Stimulated activated naive CD8-positive, alpha-beta T cell treated with anti-CD3 and anti-CD28 coated beads, Interleukin-15, Interleukin-2, amounts not matched to agents 100 ng/mL and 50 ng/mL, for 24 hours (primary cell): ENCODE results near the gene COL26A1.

Source experiments
- H3K27ac Mint-ChIP-seq: one replicate; pipeline ENCODE4 v1.8.0; 2021; ENCODE audit warnings: mild to moderate bottlenecking, mixed read lengths
- H3K27me3 Mint-ChIP-seq: one replicate; pipeline ENCODE4 v1.8.0; 2021; ENCODE audit warnings: mixed read lengths
- H3K36me3 Mint-ChIP-seq: one replicate; pipeline ENCODE4 v1.8.0; 2021; ENCODE audit warnings: low read depth, mixed read lengths
- H3K4me1 Mint-ChIP-seq: one replicate; pipeline ENCODE4 v1.8.0; 2021; ENCODE audit warnings: low read depth, mixed read lengths
- H3K4me3 Mint-ChIP-seq: one replicate; pipeline ENCODE4 v1.8.0; 2021; ENCODE audit warnings: mild to moderate bottlenecking, mixed read lengths
- H3K9me3 Mint-ChIP-seq: one replicate; pipeline ENCODE4 v1.8.0; 2021; ENCODE audit warnings: mixed read lengths

COL26A1 gene

GRCh38 chr7:101532400-101533102, 169.9 kb downstream of the COL26A1 start:
- Mint-ChIP-seq H3K27ac (no peak overlapping the region), H3K36me3 (no peaks in the 10 kb centered on the region), H3K9me3 (no peaks in the 10 kb centered on the region), H3K4me3 (no peak overlapping the region), H3K4me1 (no peaks in the 10 kb centered on the region), H3K27me3 (peaks cover 7% of the 10 kb centered on the region)

- Mint-ChIP-seq H3K9me3 (no peaks in the 10 kb centered on the region), H3K27me3 (peaks cover 7% of the 10 kb centered on the region), H3K4me1 (no peaks in the 10 kb centered on the region), H3K27ac (no peak overlapping the region), H3K4me3 (no peak overlapping the region), H3K36me3 (no peaks in the 10 kb centered on the region)
These were observed 170.4 kb downstream of the COL26A1 start for GRCh38 chr7:101533103-101533465.

GRCh38 chr7:101534015-101534803, 171.5 kb downstream of the COL26A1 start:
- H3K27ac Mint-ChIP-seq, result no peak overlapping the region

GRCh38 chr7:101534873-101535272, 172.2 kb downstream of the COL26A1 start:
- H3K36me3 Mint-ChIP-seq, result no peaks in the 10 kb centered on the region
- H3K4me3 Mint-ChIP-seq, result no peak overlapping the region
- H3K9me3 Mint-ChIP-seq, result no peaks in the 10 kb centered on the region

More at GRCh38 chr7:101534015-101534803, 171.5 kb downstream of the COL26A1 start:
- Mint-ChIP-seq H3K4me1 (no peaks in the 10 kb centered on the region), H3K27me3 (peaks cover 7% of the 10 kb centered on the region), H3K4me3 (no peak overlapping the region), H3K9me3 (no peaks in the 10 kb centered on the region), H3K36me3 (no peaks in the 10 kb centered on the region)

GRCh38 chr7:101535351-101535751, 172.7 kb downstream of the COL26A1 start:
- Mint-ChIP-seq H3K4me1 (no peaks in the 10 kb centered on the region), H3K4me3 (no peak overlapping the region), H3K27me3 (peaks cover 3% of the 10 kb centered on the region), H3K9me3 (no peaks in the 10 kb centered on the region), H3K27ac (no peak overlapping the region), H3K36me3 (no peaks in the 10 kb centered on the region)

More at GRCh38 chr7:101534873-101535272, 172.2 kb downstream of the COL26A1 start:
- Mint-ChIP-seq H3K4me1 (no peaks in the 10 kb centered on the region), H3K27ac (no peak overlapping the region), H3K27me3 (peaks cover 3% of the 10 kb centered on the region)

GRCh38 chr7:101536232-101536631, 173.6 kb downstream of the COL26A1 start:
- peaks cover 3% of the 10 kb centered on the region for H3K27me3 Mint-ChIP-seq
- no peak overlapping the region for H3K4me3 Mint-ChIP-seq
- H3K36me3 Mint-ChIP-seq, result no peaks in the 10 kb centered on the region
- H3K9me3 Mint-ChIP-seq, result no peaks in the 10 kb centered on the region
- no peak overlapping the region for H3K27ac Mint-ChIP-seq
- H3K4me1 Mint-ChIP-seq, result no peaks in the 10 kb centered on the region

- peaks cover 3% of the 10 kb centered on the region for H3K27me3 Mint-ChIP-seq
- H3K4me1 Mint-ChIP-seq, result no peaks in the 10 kb centered on the region
- H3K4me3 Mint-ChIP-seq, result no peak overlapping the region
- no peak overlapping the region for H3K27ac Mint-ChIP-seq
- H3K9me3 Mint-ChIP-seq, result no peaks in the 10 kb centered on the region
- no peaks in the 10 kb centered on the region for H3K36me3 Mint-ChIP-seq
These were observed 174.0 kb downstream of the COL26A1 start for GRCh38 chr7:101536668-101537067.

DNA sequence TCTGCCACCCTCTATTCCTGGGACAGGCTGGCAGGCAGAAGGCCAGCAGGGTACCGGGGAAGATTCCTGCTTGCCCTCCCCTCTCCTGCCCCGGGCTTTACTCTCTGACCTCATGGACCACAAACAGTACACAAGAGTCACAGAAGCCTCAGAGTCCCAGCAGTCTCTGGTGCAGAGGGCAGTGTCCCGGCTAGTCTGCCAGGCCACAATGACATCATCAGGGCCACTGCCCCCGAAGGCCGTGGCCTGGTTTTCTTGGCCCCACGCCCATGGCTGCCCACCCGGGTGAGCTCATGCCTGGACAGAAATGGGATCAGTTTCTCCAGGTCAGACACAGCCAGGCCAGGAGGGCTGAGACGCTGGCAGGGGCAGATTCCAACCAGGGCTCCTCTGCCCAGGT, 174.5 kb downstream of the COL26A1 start:
- Mint-ChIP-seq H3K27ac (no peak overlapping the region), H3K27me3 (peaks cover 3% of the 10 kb centered on the region), H3K4me3 (no peak overlapping the region), H3K4me1 (no peaks in the 10 kb centered on the region), H3K36me3 (no peaks in the 10 kb centered on the region), H3K9me3 (no peaks in the 10 kb centered on the region)

DNA sequence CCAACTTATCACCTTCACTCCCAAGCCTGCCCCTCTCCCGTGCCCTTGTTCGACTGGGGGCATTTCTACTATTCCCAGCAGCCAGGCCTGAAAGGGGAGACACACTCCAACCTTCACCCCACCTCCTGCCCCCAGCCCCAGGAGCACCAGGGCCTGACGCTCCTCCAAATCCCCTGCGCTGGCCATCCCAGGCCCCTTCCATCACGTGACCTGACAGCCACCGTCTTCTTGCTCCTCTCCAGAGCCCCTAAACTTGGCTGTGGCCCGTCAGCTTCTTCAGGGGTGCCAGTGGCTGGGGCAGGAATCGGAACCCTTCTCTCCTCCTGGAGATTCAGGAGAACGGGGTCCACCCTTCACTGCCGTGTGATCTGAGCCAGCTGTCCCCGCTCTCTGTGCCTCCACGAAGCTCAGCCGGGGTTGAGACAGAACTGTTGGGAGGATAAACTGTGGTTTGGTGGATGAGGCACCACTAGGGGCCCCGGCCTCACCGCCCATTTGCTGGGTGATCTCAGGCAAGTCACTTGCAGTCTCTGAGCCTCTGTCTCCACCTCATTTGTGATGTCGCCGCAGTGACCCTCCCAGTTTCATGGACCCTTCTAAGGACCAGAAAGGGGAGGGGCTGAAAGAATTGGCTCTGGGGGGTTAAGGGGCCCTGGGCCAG, 175.4 kb downstream of the COL26A1 start:
- Mint-ChIP-seq H3K9me3 (no peaks in the 10 kb centered on the region), H3K27ac (no peak overlapping the region), H3K36me3 (no peaks in the 10 kb centered on the region), H3K4me1 (no peaks in the 10 kb centered on the region), H3K27me3 (no peaks in the 10 kb centered on the region), H3K4me3 (no peak overlapping the region)

- Mint-ChIP-seq H3K9me3 (no peaks in the 10 kb centered on the region), H3K4me3 (no peak overlapping the region), H3K36me3 (no peaks in the 10 kb centered on the region), H3K4me1 (no peaks in the 10 kb centered on the region), H3K27ac (no peak overlapping the region), H3K27me3 (no peaks in the 10 kb centered on the region)
These were observed 176.2 kb downstream of the COL26A1 start for GRCh38 chr7:101538596-101539459.

DNA sequence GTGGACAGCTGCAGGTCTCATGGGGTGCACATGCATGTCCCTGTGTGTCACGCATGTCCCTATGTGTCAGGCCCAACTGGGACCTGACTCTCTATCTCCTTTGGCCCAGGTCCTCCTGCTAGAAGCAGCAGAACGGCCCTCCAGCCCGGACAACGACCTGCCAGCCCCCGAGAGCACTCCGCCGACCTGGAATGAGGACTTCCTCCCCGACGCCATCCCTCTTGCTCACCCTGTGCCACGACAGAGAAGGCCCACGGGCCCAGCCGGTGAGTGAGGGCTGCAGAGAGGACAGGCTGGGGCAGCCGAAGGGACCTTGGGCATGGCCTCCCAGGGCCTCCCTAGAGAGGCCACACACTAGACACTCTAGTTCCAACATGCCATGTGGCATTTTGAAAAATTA, 177.1 kb downstream of the COL26A1 start:
- Mint-ChIP-seq H3K36me3 (no peaks in the 10 kb centered on the region), H3K4me3 (no peak overlapping the region), H3K27ac (no peak overlapping the region), H3K9me3 (no peaks in the 10 kb centered on the region), H3K27me3 (no peaks in the 10 kb centered on the region), H3K4me1 (no peaks in the 10 kb centered on the region)

GRCh38 chr7:101542527-101543241, 180.0 kb downstream of the COL26A1 start:
- no peaks in the 10 kb centered on the region for H3K27me3 Mint-ChIP-seq
- no peaks in the 10 kb centered on the region for H3K9me3 Mint-ChIP-seq
- H3K36me3 Mint-ChIP-seq, result no peaks in the 10 kb centered on the region
- H3K27ac Mint-ChIP-seq, result no peak overlapping the region
- H3K4me1 Mint-ChIP-seq, result no peaks in the 10 kb centered on the region
- no peak overlapping the region for H3K4me3 Mint-ChIP-seq

DNA sequence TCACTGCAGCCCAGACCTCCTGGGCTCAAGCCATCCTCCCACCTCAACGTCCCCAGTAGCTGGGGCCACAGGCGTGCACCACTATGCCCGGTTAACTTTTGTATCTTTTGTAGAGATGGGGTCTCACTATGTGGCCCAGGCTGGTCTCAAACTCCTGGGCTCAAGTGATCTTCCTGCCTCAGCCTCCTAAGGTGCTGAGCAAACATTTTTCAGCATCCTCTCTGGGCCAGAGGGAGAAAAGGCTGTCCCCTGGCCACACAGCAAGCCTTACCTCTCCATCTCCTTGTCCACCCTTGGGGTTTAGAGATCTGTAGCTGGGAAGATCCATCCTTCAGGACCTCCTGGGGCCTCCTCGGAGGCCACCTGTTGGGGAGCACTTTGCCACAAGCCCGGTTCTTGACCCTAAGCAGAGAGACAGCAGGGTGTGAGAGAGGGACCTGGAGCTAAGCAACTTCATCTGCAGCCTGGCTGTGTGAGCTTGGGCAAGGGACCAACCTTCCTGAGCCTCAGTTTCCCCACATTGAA, 180.6 kb downstream of the COL26A1 start:
- H3K27me3 Mint-ChIP-seq, result no peaks in the 10 kb centered on the region
- no peaks in the 10 kb centered on the region for H3K4me1 Mint-ChIP-seq
- no peak overlapping the region for H3K4me3 Mint-ChIP-seq
- no peaks in the 10 kb centered on the region for H3K36me3 Mint-ChIP-seq
- no peaks in the 10 kb centered on the region for H3K9me3 Mint-ChIP-seq
- H3K27ac Mint-ChIP-seq, result no peak overlapping the region

GRCh38 chr7:101543846-101544245, 181.2 kb downstream of the COL26A1 start:
- no peaks in the 10 kb centered on the region for H3K4me1 Mint-ChIP-seq
- no peaks in the 10 kb centered on the region for H3K36me3 Mint-ChIP-seq

More at GRCh38 chr7:101543846-101544245, 181.2 kb downstream of the COL26A1 start:
- H3K4me3 Mint-ChIP-seq, result no peak overlapping the region
- no peak overlapping the region for H3K27ac Mint-ChIP-seq
- no peaks in the 10 kb centered on the region for H3K9me3 Mint-ChIP-seq
- no peaks in the 10 kb centered on the region for H3K27me3 Mint-ChIP-seq
